Esophagus (tissue), 2 donors: ENCODE data around the gene ZBED4. TPM values are rescaled to one million over a fixed set of nuclear protein-coding genes. Genes with fewer than 3 reads are reported as not detected.

Source experiments
- H3K27ac ChIP-seq, 2 donors: one replicate each; pipeline ENCODE4 v1.5.1; 2013; ENCODE audit warnings: low read depth in 2 of 2, mild to moderate bottlenecking in 2 of 2, inconsistent platforms in 1 of 2, low read length in 1 of 2, moderate library complexity in 1 of 2
- H3K27me3 ChIP-seq, 2 donors: one replicate each; pipeline ENCODE4 v1.6.1; 2013; ENCODE audit warnings: low read length in 2 of 2, control low read depth in 1 of 2, mild to moderate bottlenecking in 1 of 2; ENCODE audit not compliant: insufficient read depth in 2 of 2, control insufficient read depth in 1 of 2
- H3K36me3 ChIP-seq, 2 donors: one replicate each; pipeline ENCODE4 v1.6.1; 2013; ENCODE audit warnings: low read length in 1 of 2; ENCODE audit not compliant: control insufficient read depth in 2 of 2, insufficient read depth in 2 of 2
- H3K4me1 ChIP-seq, 2 donors: one replicate each; pipeline ENCODE4 v1.6.1; 2013; ENCODE audit warnings: low read length in 1 of 2; ENCODE audit not compliant: control insufficient read depth in 2 of 2, insufficient read depth in 2 of 2
- H3K4me3 ChIP-seq, 2 donors: one replicate each; pipeline ENCODE4 v1.5.1; 2013; ENCODE audit warnings: low read length in 2 of 2, mild to moderate bottlenecking in 2 of 2, low read depth in 1 of 2, moderate library complexity in 1 of 2
- H3K9me3 ChIP-seq, 2 donors: one replicate each; pipeline ENCODE4 v1.6.1; 2013; ENCODE audit warnings: mild to moderate bottlenecking in 2 of 2, low read depth in 1 of 2, low read length in 1 of 2, moderate library complexity in 1 of 2; ENCODE audit not compliant: control insufficient read depth in 2 of 2, insufficient read depth in 1 of 2
- WGBS, 2 donors: extraction: QIAGEN DNeasy Blood & Tissue Kit; methylation state at CpG; one replicate each; pipeline ENCODE4 v1.1.7; 2013; 5-methylcytosine and 5-hydroxymethylcytosine counted together
- polyA plus RNA-seq, 2 donors: library from polyadenylated mRNA; stranded (reverse); fragments of 200-250 nt; gene quantifications; one replicate each; pipeline ENCODE4 v1.2.3, GENCODE V29; 2013
- donor health status: healthy with polysubstance abuse.
- donor health status: Bipolar disorder and iron deficiency.

The ZBED4 gene
- polyA plus RNA-seq, 2 donors, result 4.7 to 4.9 TPM

DNA sequence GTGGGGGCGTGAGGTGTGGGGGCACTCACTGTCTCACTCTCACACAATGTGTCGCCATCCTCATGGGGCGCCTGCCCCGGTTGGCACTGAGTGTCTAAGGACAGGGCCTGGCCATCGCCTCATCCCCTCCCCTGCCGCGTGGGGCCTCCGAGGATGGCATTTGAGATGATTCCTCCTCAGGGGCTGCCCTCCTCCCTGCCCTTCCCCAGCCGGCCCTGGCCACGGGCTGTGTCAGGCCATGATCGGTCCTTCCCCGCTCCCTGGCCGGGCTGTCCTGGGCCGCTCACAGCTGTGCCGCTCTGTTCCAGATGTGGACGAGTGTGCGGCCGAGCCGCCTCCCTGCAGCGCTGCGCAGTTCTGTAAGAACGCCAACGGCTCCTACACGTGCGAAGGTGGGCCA lies 69.3 kb downstream of the ZBED4 start:
- H3K4me1 ChIP-seq, result peaks cover 0 to 5% of the 10 kb centered on the region in 2 donors
- 81 to 92% methylated on average over 25 of the region's 25 CpGs for WGBS, 2 donors
- H3K27me3 ChIP-seq, result no peaks in the 10 kb centered on the region
- H3K36me3 ChIP-seq, result peaks cover 0 to 24% of the 10 kb centered on the region in 2 donors
- no peak overlapping the region for H3K4me3 ChIP-seq
- no peak overlapping the region for H3K27ac ChIP-seq
- no peaks in the 10 kb centered on the region for H3K9me3 ChIP-seq

- peaks cover 0 to 5% of the 10 kb centered on the region in 2 donors for H3K4me1 ChIP-seq
- no peaks in the 10 kb centered on the region for H3K27me3 ChIP-seq
- H3K27ac ChIP-seq, result no peak overlapping the region
- no peaks in the 10 kb centered on the region for H3K9me3 ChIP-seq
- peaks cover 0 to 25% of the 10 kb centered on the region in 2 donors for H3K36me3 ChIP-seq
- H3K4me3 ChIP-seq, result no peak overlapping the region
- 58 to 68% methylated on average over 16 of the region's 16 CpGs for WGBS, 2 donors
Observed at GRCh38 chr22:49923445-49923844, 69.8 kb downstream of the ZBED4 start.

- H3K27me3 ChIP-seq, result no peaks in the 10 kb centered on the region
- H3K4me3 ChIP-seq, result no peak overlapping the region
- 94 to 96% methylated on average over 30 to 31 of the region's 31 CpGs for WGBS, 2 donors
- H3K36me3 ChIP-seq, result peaks cover 0 to 25% of the 10 kb centered on the region in 2 donors
- H3K27ac ChIP-seq, result no peak overlapping the region
- peaks cover 0 to 2% of the 10 kb centered on the region in 2 donors for H3K4me1 ChIP-seq
- no peaks in the 10 kb centered on the region for H3K9me3 ChIP-seq
Observed at GRCh38 chr22:49924113-49924833, 70.6 kb downstream of the ZBED4 start.

DNA sequence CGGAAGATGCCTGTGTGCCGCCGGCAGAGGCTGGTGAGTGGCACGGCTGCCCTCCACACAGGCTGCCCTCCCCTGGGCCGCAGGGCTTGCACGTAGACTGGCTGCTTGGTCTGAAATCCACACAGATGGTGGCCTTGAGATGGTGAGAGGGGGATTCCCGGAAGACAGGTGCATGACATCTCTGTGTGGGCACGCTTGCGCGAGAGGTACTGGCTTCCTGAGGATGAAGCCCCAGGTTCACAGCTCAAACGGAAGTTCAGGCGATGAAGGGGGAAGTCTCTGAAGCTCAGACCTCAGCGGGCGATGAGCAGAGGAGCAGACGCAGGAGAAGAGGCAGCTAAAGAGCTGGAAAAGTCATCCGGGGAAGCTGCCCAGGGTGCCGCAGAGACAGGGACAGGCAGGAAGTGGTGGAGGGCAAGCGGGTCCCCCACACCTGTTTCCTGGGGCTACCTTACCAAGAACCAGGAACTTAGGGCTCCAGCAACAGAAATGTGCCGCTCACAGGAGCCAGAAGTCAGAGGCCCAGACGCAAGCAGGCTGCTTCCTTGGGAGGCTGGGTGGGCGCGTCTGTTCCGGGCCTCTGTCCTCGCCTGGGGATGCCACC lies 72.0 kb downstream of the ZBED4 start:
- H3K27ac ChIP-seq, result no peak overlapping the region
- no peak overlapping the region for H3K4me3 ChIP-seq
- peaks cover 0 to 22% of the 10 kb centered on the region in 2 donors for H3K36me3 ChIP-seq
- no peaks in the 10 kb centered on the region for H3K9me3 ChIP-seq
- no peaks in the 10 kb centered on the region for H3K27me3 ChIP-seq
- peaks cover 0 to 6% of the 10 kb centered on the region in 2 donors for H3K4me1 ChIP-seq
- 74 to 83% methylated on average over 24 of the region's 24 CpGs for WGBS, 2 donors

- no peak overlapping the region for H3K4me3 ChIP-seq
- no peaks in the 10 kb centered on the region for H3K9me3 ChIP-seq
- H3K27me3 ChIP-seq, result no peaks in the 10 kb centered on the region
- 82 to 88% methylated on average over 17 to 18 of the region's 18 CpGs for WGBS, 2 donors
- peaks cover 0 to 14% of the 10 kb centered on the region in 2 donors for H3K36me3 ChIP-seq
- no peak overlapping the region for H3K27ac ChIP-seq
- peaks cover 0 to 7% of the 10 kb centered on the region in 2 donors for H3K4me1 ChIP-seq
Observed at GRCh38 chr22:49926916-49927315, 73.3 kb downstream of the ZBED4 start.

- Histone ChIP-seq H3K27me3 (no peaks in the 10 kb centered on the region), H3K9me3 (no peaks in the 10 kb centered on the region), H3K4me1 (peaks cover 0 to 7% of the 10 kb centered on the region in 2 donors), H3K27ac (no peak overlapping the region), H3K4me3 (no peak overlapping the region), H3K36me3 (peaks cover 0 to 14% of the 10 kb centered on the region in 2 donors)
- WGBS, 2 donors, result 94% methylated on average over 25 to 26 of the region's 26 CpGs
Observed at GRCh38 chr22:49927483-49928184, 74.0 kb downstream of the ZBED4 start.

DNA sequence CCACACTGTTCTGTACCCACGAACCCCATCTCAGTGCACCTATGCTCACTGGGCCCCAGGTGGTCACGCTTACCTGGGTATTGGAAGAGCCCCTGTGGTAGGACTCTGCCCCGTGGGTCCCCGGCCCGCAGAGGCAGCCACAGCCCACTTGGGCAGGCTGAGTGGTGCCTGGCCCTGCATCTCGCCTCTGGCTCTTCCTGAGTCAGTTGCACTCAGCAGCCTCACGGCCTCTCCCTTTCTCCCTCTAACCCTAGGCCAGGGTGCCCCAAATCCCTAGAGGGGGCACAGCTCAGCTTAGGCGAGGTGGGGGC lies 74.5 kb downstream of the ZBED4 start:
- Histone ChIP-seq H3K4me1 (peaks cover 0 to 7% of the 10 kb centered on the region in 2 donors), H3K27me3 (no peaks in the 10 kb centered on the region), H3K4me3 (no peak overlapping the region), H3K9me3 (no peaks in the 10 kb centered on the region), H3K27ac (no peak overlapping the region), H3K36me3 (peaks cover 0 to 14% of the 10 kb centered on the region in 2 donors)
- 85% methylated on average over 8 of the region's 8 CpGs for WGBS, 2 donors

GRCh38 chr22:49928555-49929210 lies 75.0 kb downstream of the ZBED4 start:
- H3K27me3 ChIP-seq, result no peaks in the 10 kb centered on the region
- H3K36me3 ChIP-seq, result peaks cover 0 to 14% of the 10 kb centered on the region in 2 donors
- 38 to 47% methylated on average over 36 to 38 of the region's 38 CpGs for WGBS, 2 donors
- no peaks in the 10 kb centered on the region for H3K9me3 ChIP-seq
- H3K27ac ChIP-seq, result no peak overlapping the region
- H3K4me3 ChIP-seq, result no peak overlapping the region
- H3K4me1 ChIP-seq, result peaks cover 0 to 12% of the 10 kb centered on the region in 2 donors

- WGBS, 2 donors, result 3% methylated on average over 48 to 75 of the region's 75 CpGs
Observed at GRCh38 chr22:49929211-49929979, 75.8 kb downstream of the ZBED4 start.

More at GRCh38 chr22:49929211-49929979, 75.8 kb downstream of the ZBED4 start:
- no peak overlapping the region for H3K4me3 ChIP-seq
- no peaks in the 10 kb centered on the region for H3K9me3 ChIP-seq
- peaks cover 0 to 17% of the 10 kb centered on the region in 2 donors for H3K4me1 ChIP-seq
- no peaks in the 10 kb centered on the region for H3K27me3 ChIP-seq
- peaks cover 0 to 14% of the 10 kb centered on the region in 2 donors for H3K36me3 ChIP-seq
- no peak overlapping the region for H3K27ac ChIP-seq
